Uterus (tissue), 2 donors: ENCODE results near the gene PCDHGA3.

Experiments used
- CTCF ChIP-seq, 4 experiments: fragments of 200-600 bp in 2 of 4; fragments of 450-650 bp in 2 of 4; sonication (generic) in 2 of 4; IDR thresholded peaks; one replicate each; pipeline ENCODE4 v1.5.1; 2016 to 2019; ENCODE audit warnings: antibody characterized with exemption in 4 of 4, mild to moderate bottlenecking in 2 of 4, moderate library complexity in 1 of 4
- POLR2A ChIP-seq, 2 donors: fragments of 450-650 bp; IDR thresholded peaks; one replicate each; pipeline ENCODE4 v1.6.1; 2016; ENCODE audit warnings: antibody characterized with exemption in 2 of 2, mild to moderate bottlenecking in 1 of 2, moderate library complexity in 1 of 2

- no peak for TF ChIP-seq CTCF (IDR thresholded peaks at IDR 0.05)
- TF ChIP-seq POLR2A (IDR thresholded peaks at IDR 0.05), result no peak
These were observed 1.7 kb downstream of the PCDHGA3 start for GRCh38 chr5:141345327-141345726.
